HS-5 (cell line): ENCODE measurements around the gene ARHGDIB.

ENCODE experiments used
- DNase-seq: peaks from one replicate; pipeline ENCODE4 v3.0.0-alpha.2; 2012; ENCODE audit warnings: low read depth

ARHGDIB gene

GRCh38 chr12:14982991-14983390 lies 21.6 kb upstream of the ARHGDIB start:
- no peak for DNase-seq

GRCh38 chr12:14982562-14982961 lies 21.2 kb upstream of the ARHGDIB start:
- DNase-seq: no peak

- DNase-seq: no peak
Measured at GRCh38 chr12:14981049-14981448, 19.6 kb upstream of the ARHGDIB start.

GRCh38 chr12:14979468-14979867 lies 18.1 kb upstream of the ARHGDIB start:
- no peak for DNase-seq

GRCh38 chr12:14976658-14977057 lies 15.3 kb upstream of the ARHGDIB start:
- no peak for DNase-seq

- DNase-seq: no peak
Measured at GRCh38 chr12:14975457-14975856, 14.1 kb upstream of the ARHGDIB start.

- DNase-seq: no peak
Measured at GRCh38 chr12:14974633-14975032, 13.2 kb upstream of the ARHGDIB start.

GRCh38 chr12:14972816-14973215 lies 11.4 kb upstream of the ARHGDIB start, which contains the start of gene PDE6H:
Gene PDE6H, plus strand, starts transcription at chr12:14973042. Its CDS starts 4,971 bp downstream, at chr12:14978013.
- no peak for DNase-seq

GRCh38 chr12:14970473-14970872 lies 9.1 kb upstream of the ARHGDIB start:
- DNase-seq: no peak

- no peak for DNase-seq
Measured at GRCh38 chr12:14968478-14968877, 7.1 kb upstream of the ARHGDIB start.

- DNase-seq: no peak
Measured at GRCh38 chr12:14965221-14965620, 3.8 kb upstream of the ARHGDIB start.

- no peak for DNase-seq
Measured at GRCh38 chr12:14964406-14964805, 3.0 kb upstream of the ARHGDIB start.

- no peak for DNase-seq
Measured at GRCh38 chr12:14963520-14963919, 2.1 kb upstream of the ARHGDIB start.

- DNase-seq: no peak
Measured at GRCh38 chr12:14962797-14963196, 1.4 kb upstream of the ARHGDIB start.

GRCh38 chr12:14962153-14962539 lies 745 bp upstream of the ARHGDIB start:
- DNase-seq: no peak

GRCh38 chr12:14960548-14961465 lies 594 bp downstream of the ARHGDIB start:
- peak; percentile 32 for DNase-seq

- no peak for DNase-seq
Measured at GRCh38 chr12:14959916-14960496, 1.4 kb downstream of the ARHGDIB start.

- DNase-seq: no peak
Measured at GRCh38 chr12:14959463-14959862, 1.9 kb downstream of the ARHGDIB start.

GRCh38 chr12:14959126-14959440 lies 2.3 kb downstream of the ARHGDIB start:
- no peak for DNase-seq

- no peak for DNase-seq
Measured at GRCh38 chr12:14958361-14959125, 2.9 kb downstream of the ARHGDIB start.

- no peak for DNase-seq
Measured at GRCh38 chr12:14957551-14958168, 3.7 kb downstream of the ARHGDIB start.

GRCh38 chr12:14956905-14957304 lies 4.5 kb downstream of the ARHGDIB start:
- DNase-seq: no peak
